Fibroblast of lung (primary cell): Measurements from ENCODE around the gene NAA80.

Experiments used
- CTCF ChIP-seq, 2 donors: IDR thresholded peaks in 1 of 2; conservative IDR thresholded peaks in 1 of 2; 1 replicate in 1 of 2; 2 replicates in 1 of 2; pipeline ENCODE4 v1.5.1; 2011 to 2012; ENCODE audit warnings: low read length in 2 of 2, control low read depth in 1 of 2, inconsistent platforms in 1 of 2, low read depth in 1 of 2, mild to moderate bottlenecking in 1 of 2
- EZH2 ChIP-seq: IDR thresholded peaks from 2 replicates; pipeline ENCODE4 v1.5.1; 2012; ENCODE audit warnings: low read length, control low read depth, mild to moderate bottlenecking; ENCODE audit errors: missing control alignments

GRCh38 chr3:50347187-50347813 lies 48.1 kb upstream of the NAA80 start:
- TF ChIP-seq CTCF (conservative IDR thresholded peaks at IDR 0.05 in 1 of 2, IDR thresholded peaks at IDR 0.05 in 1 of 2; ENCODE audit: low read depth in 1 of 2, low read length in 2 of 2) (peak; percentile 54 to 64), EZH2 (no peak)
